Posterior vena cava (tissue), 2 donors: ENCODE measurements around the gene CACNA2D3. TPM values are rescaled to one million over a fixed set of nuclear protein-coding genes. Genes with fewer than 3 reads are reported as not detected.

Experiments used
- DNase-seq: peaks from one replicate; pipeline ENCODE4 v3.0.0-alpha.2; 2020; ENCODE audit warnings: low spot score
- intact Hi-C, 2 donors: fragments of 100-400 bp; cut with DNase I; formaldehyde crosslinking; loops; one replicate each; pipeline versions ENCODE4 v1.14.1 to v1.14.2; 2022 to 2023
- total RNA-seq, 2 donors: library from RNA; stranded (reverse); fragmentation: NEBNext Ultra II Directional; extraction: Animal tissue kit (Norgen Biotek cat#: 25700); gene quantifications; one replicate each; pipeline ENCODE4 v1.2.1, GENCODE V29; 2021
- donor health status: DM: yes; HTN: yes; CAD: no.
- donor health status: DM: yes; HTN: yes; CAD: no.

CACNA2D3 gene
- total RNA-seq, 2 donors from 2014 or later, result 2.0 to 4.0 TPM

- intact Hi-C loops, result no loop called here
- no peak for DNase-seq
These were observed 591.1 kb downstream of the CACNA2D3 start for GRCh38 chr3:54713455-54713854.

- no peak for DNase-seq
- intact Hi-C loops, result no loop called here
These were observed 591.7 kb downstream of the CACNA2D3 start for GRCh38 chr3:54714035-54714434.

- DNase-seq, result no peak
- intact Hi-C loops, result no loop called here
These were observed 595.2 kb downstream of the CACNA2D3 start for GRCh38 chr3:54717506-54717905.

- intact Hi-C loops, result no loop called here
- no peak for DNase-seq
These were observed 597.6 kb downstream of the CACNA2D3 start for GRCh38 chr3:54719914-54720313.

GRCh38 chr3:54720604-54721003 lies 598.3 kb downstream of the CACNA2D3 start:
- intact Hi-C loops, result no loop called here
- no peak for DNase-seq

GRCh38 chr3:54731732-54732445 lies 609.5 kb downstream of the CACNA2D3 start:
- intact Hi-C loops, result no loop called here
- DNase-seq, result no peak

- no peak for DNase-seq
- intact Hi-C loops, result no loop called here
These were observed 611.0 kb downstream of the CACNA2D3 start for GRCh38 chr3:54733106-54734006.

- intact Hi-C loops, result no loop called here
- DNase-seq, result no peak
These were observed 614.1 kb downstream of the CACNA2D3 start for GRCh38 chr3:54736459-54736858.

- DNase-seq, result no peak
- intact Hi-C loops, result no loop called here
These were observed 621.4 kb downstream of the CACNA2D3 start for GRCh38 chr3:54743755-54744154.

GRCh38 chr3:54744291-54744690 lies 621.9 kb downstream of the CACNA2D3 start:
- intact Hi-C loops, result no loop called here
- DNase-seq, result no peak

GRCh38 chr3:54745843-54746242 lies 623.5 kb downstream of the CACNA2D3 start:
- intact Hi-C loops, result no loop called here
- no peak for DNase-seq

- intact Hi-C loops, result no loop called here
- no peak for DNase-seq
These were observed 624.4 kb downstream of the CACNA2D3 start for GRCh38 chr3:54746722-54747121.

- intact Hi-C loops, result no loop called here
- DNase-seq, result no peak
These were observed 633.4 kb downstream of the CACNA2D3 start for GRCh38 chr3:54755756-54756155.

GRCh38 chr3:54756330-54756731 lies 634.0 kb downstream of the CACNA2D3 start:
- intact Hi-C loops, result no loop called here
- no peak for DNase-seq

GRCh38 chr3:54758461-54758860 lies 636.1 kb downstream of the CACNA2D3 start:
- DNase-seq, result no peak
- intact Hi-C loops, result no loop called here

GRCh38 chr3:54759166-54759565 lies 636.8 kb downstream of the CACNA2D3 start:
- intact Hi-C loops, result no loop called here

GRCh38 chr3:54760201-54760600 lies 637.8 kb downstream of the CACNA2D3 start:
- intact Hi-C loops, result no loop called here
- DNase-seq, result no peak

More at GRCh38 chr3:54759166-54759565, 636.8 kb downstream of the CACNA2D3 start:
- DNase-seq, result no peak

GRCh38 chr3:54761637-54762036 lies 639.3 kb downstream of the CACNA2D3 start:
- DNase-seq, result no peak
- intact Hi-C loops, result no loop called here

- no peak for DNase-seq
- intact Hi-C loops, result no loop called here
These were observed 642.6 kb downstream of the CACNA2D3 start for GRCh38 chr3:54764911-54765310.

- no peak for DNase-seq
- intact Hi-C loops, result no loop called here
These were observed 648.7 kb downstream of the CACNA2D3 start for GRCh38 chr3:54771050-54771449.

- DNase-seq, result no peak
- intact Hi-C loops, result no loop called here
These were observed 649.7 kb downstream of the CACNA2D3 start for GRCh38 chr3:54772051-54772450.
